Islet precursor cell (in vitro differentiated cells): Measurements from ENCODE around the gene CX3CR1.

Source experiments
- DNase-seq: peaks from one replicate; pipeline ENCODE4 v3.0.0-alpha.2; 2018

CX3CR1 gene

DNA sequence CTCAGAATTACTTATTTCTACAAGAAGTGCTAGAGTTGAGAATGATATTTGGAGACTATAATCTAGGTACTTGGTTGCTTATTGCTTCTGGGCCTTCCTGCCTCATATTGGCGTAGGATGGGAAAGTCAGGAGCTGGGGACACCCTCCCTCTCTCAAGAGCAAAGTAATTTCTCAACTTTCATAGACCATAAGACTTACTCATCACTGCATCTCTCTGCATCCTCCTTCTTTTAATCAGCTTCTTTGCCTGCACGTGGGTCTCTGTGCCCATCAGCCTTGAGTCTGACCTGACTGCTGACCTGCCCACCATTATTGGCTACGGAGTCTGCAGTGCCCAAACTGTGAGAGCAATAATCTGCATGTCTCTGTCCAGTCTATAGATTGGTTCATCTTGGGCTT is 60.1 kb downstream of the CX3CR1 start:
- no peak for DNase-seq

DNA sequence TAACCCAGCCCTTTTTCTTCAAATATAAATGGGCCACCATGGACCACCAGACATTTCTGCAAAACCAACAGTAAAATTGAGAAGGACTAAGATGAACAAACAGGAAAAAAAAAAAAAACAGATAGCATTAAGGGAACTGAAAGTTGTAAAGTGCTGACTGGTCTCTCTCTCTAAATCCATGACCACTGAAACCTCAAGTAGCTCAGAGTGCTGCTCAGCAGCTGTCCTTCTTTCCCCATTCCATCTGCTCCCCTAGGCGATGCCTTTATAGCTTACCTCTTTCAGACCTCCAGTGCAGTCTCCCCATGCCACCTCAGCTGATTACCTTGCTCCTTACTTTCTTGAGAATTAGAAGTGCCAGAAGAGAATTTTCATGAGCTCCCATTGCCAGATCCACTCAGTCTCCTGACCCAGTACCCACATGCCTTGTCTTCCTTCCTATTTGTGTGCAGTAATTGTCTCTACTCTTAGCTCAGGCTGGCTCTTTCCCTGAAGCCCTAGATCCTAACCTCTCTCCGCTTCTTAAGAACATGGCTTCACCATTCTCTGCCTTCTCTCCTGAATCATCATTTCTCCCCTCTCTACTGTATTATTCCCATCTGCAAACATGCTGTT is 63.6 kb downstream of the CX3CR1 start:
- no peak for DNase-seq

DNA sequence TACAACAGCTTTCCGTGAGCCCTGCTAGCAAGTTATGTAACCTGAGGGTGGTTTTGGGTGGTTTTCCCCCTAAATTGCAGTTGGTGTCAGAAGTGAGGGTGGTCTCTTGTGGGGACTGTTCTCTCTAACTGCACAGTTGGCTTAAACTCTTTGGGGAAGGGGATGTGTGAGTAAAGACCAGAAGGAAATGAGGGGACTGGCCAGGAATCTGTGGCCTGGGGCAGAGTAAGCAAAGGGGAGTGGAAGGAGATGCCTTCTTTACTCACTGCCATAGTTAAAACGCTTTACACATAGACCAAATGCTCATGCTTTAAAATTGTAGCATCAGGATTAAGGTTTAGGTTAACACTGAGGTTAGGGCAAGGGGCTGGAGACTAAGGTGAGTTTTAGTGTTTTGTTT is 66.2 kb downstream of the CX3CR1 start:
- peak; percentile 71 for DNase-seq
